ENCODE results near the gene FAM186B. TPM values are rescaled to one million over a fixed set of nuclear protein-coding genes. Genes with fewer than 3 reads are reported as not detected.

FAM186B gene
- total RNA-seq, 6 experiments from 2014 or later: 0.24 to 1.4 (median 0.71) TPM

- WGBS (ENCODE audit: insufficient coverage, low coverage, low lambda C conversion rate, missing lambda C conversion rate): 73% methylated on average over 2 of the region's 8 CpGs
- no peak overlapping the region for H3K4me3 ChIP-seq
- ATAC-seq (no peak), DNase-seq (no peak)
- H3K4me1 ChIP-seq: no peaks in the 10 kb centered on the region
- H3K9me3 ChIP-seq: no peaks in the 10 kb centered on the region
- intact Hi-C loops (cut with DNase I): no loop called here
- H3K36me3 ChIP-seq: no peaks in the 10 kb centered on the region
- no peaks in the 10 kb centered on the region for H3K27me3 ChIP-seq
- no peak overlapping the region for H3K27ac ChIP-seq
- TF ChIP-seq, protein P1, sequence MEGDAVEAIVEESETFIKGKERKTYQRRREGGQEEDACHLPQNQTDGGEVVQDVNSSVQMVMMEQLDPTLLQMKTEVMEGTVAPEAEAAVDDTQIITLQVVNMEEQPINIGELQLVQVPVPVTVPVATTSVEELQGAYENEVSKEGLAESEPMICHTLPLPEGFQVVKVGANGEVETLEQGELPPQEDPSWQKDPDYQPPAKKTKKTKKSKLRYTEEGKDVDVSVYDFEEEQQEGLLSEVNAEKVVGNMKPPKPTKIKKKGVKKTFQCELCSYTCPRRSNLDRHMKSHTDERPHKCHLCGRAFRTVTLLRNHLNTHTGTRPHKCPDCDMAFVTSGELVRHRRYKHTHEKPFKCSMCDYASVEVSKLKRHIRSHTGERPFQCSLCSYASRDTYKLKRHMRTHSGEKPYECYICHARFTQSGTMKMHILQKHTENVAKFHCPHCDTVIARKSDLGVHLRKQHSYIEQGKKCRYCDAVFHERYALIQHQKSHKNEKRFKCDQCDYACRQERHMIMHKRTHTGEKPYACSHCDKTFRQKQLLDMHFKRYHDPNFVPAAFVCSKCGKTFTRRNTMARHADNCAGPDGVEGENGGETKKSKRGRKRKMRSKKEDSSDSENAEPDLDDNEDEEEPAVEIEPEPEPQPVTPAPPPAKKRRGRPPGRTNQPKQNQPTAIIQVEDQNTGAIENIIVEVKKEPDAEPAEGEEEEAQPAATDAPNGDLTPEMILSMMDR (IDR thresholded peaks at IDR 0.05): no peak
- TF ChIP-seq POLR2A (IDR thresholded peaks at IDR 0.05): no peak
Measured at GRCh38 chr12:49632986-49633702, 27.7 kb upstream of the FAM186B start.

- Histone ChIP-seq H3K27me3 (no peaks in the 10 kb centered on the region), H3K27ac (no peak overlapping the region), H3K4me3 (no peak overlapping the region), H3K9me3 (no peaks in the 10 kb centered on the region), H3K36me3 (no peaks in the 10 kb centered on the region), H3K4me1 (no peaks in the 10 kb centered on the region)
- TF ChIP-seq, protein P1 (IDR thresholded peaks at IDR 0.05): no peak
- no peak for TF ChIP-seq POLR2A (IDR thresholded peaks at IDR 0.05)
- WGBS (ENCODE audit: insufficient coverage, low coverage, low lambda C conversion rate, missing lambda C conversion rate): 86% methylated on average over 1 of the region's 9 CpGs
- intact Hi-C loops (cut with DNase I): no loop called here
- no peak for ATAC-seq
- DNase-seq: no peak
Measured at GRCh38 chr12:49632401-49632800, 27.0 kb upstream of the FAM186B start.

- DNase-seq: peak in 1 of 3 donors; percentile 37
- intact Hi-C loops (cut with DNase I): no loop called here
- H3K4me1 ChIP-seq: no peaks in the 10 kb centered on the region
- WGBS (ENCODE audit: insufficient coverage, low coverage, low lambda C conversion rate, missing lambda C conversion rate): 92% methylated on average over 4 of the region's 6 CpGs
- no peak overlapping the region for H3K4me3 ChIP-seq
- TF ChIP-seq, protein P1 (IDR thresholded peaks at IDR 0.05): no peak
- no peak for TF ChIP-seq POLR2A (IDR thresholded peaks at IDR 0.05)
- no peak overlapping the region for H3K27ac ChIP-seq
- no peaks in the 10 kb centered on the region for H3K36me3 ChIP-seq
- no peaks in the 10 kb centered on the region for H3K9me3 ChIP-seq
- H3K27me3 ChIP-seq: no peaks in the 10 kb centered on the region
- no peak for ATAC-seq
Measured at GRCh38 chr12:49631336-49631907, 26.0 kb upstream of the FAM186B start.

GRCh38 chr12:49627752-49628360 lies 22.4 kb upstream of the FAM186B start:
- Histone ChIP-seq H3K36me3 (no peaks in the 10 kb centered on the region), H3K27me3 (no peaks in the 10 kb centered on the region), H3K9me3 (no peaks in the 10 kb centered on the region), H3K4me1 (no peaks in the 10 kb centered on the region), H3K27ac (no peak overlapping the region), H3K4me3 (no peak overlapping the region)
- TF ChIP-seq POLR2A (IDR thresholded peaks at IDR 0.05): no peak
- ATAC-seq (no peak), DNase-seq (no peak)
- intact Hi-C loops (cut with DNase I): no loop called here
- 100% methylated on average over 2 of the region's 3 CpGs for WGBS (ENCODE audit: insufficient coverage, low coverage, low lambda C conversion rate, missing lambda C conversion rate)

DNA sequence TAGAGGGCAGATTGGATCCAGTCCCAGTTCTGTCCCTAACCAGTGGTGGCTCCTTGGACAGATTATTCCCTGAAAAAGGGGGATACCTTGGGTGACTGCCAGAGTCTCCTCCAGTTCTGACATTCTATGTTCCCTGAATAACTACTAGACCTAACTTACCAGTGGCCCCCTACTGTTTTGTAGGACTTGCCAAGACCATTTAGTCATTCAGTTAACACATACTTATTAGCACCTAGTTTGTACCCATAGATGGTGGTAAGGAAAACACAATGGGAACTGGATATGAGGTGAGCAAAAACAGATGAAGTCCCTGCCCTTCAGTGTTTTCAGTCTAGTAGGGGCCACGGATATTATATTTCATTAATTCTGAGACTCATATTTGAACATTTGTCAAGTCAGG lies 21.4 kb upstream of the FAM186B start:
- Histone ChIP-seq H3K27me3 (no peaks in the 10 kb centered on the region), H3K36me3 (no peaks in the 10 kb centered on the region), H3K9me3 (no peaks in the 10 kb centered on the region), H3K4me1 (peaks cover 0 to 7% (median 3%) of the 10 kb centered on the region in 4 donors), H3K27ac (no peak overlapping the region), H3K4me3 (no peak overlapping the region)
- TF ChIP-seq, protein P1 (IDR thresholded peaks at IDR 0.05): no peak
- TF ChIP-seq POLR2A (IDR thresholded peaks at IDR 0.05): no peak
- no peak for DNase-seq
- WGBS (ENCODE audit: insufficient coverage, low coverage, low lambda C conversion rate, missing lambda C conversion rate): 100% methylated on average over 1 of the region's 1 CpG
- intact Hi-C loops (cut with DNase I): no loop called here
- ATAC-seq: no peak

All from right lobe of liver (tissue), 6 donors.